IMR-90 (cell line): ENCODE results near the gene KLF16. TPM values are rescaled to one million over a fixed set of nuclear protein-coding genes. Genes with fewer than 3 reads are reported as not detected.

Source experiments
- ATAC-seq: fragments of 200-7000 bp; cut with Tn5 transposase; 2 replicates; pipeline ENCODE4 v1.9.1; 2020; ENCODE audit warnings: low read depth, mild to moderate bottlenecking, moderate library complexity
- BruUV-seq: library from RNA; stranded (reverse); fragments of 400-500 nt; replicated peaks from 2 replicates; lab custom pipeline; 2021; lab: Mats Ljungman, UMichigan
- CTCF ChIA-PET: fragments of 300-600 bp; formaldehyde crosslinking; extraction: SDS; loops from one replicate; lab custom pipeline; 2021; ENCODE audit warnings: antibody characterized with exemption; lab: Yijun Ruan, JAX
- POLR2A ChIA-PET: fragments of 300-600 bp; sonication (Branson Sonifier 250); formaldehyde crosslinking; loops from one replicate; lab custom pipeline; 2022; ENCODE audit warnings: antibody characterized with exemption; ENCODE audit not compliant: unreplicated experiment; lab: Charles Lee
- DNase-seq: peaks from one replicate; pipeline ENCODE4 v3.0.0; 2013
- H2AFZ ChIP-seq: replicated peaks from 2 replicates; pipeline ENCODE3; 2013; ENCODE audit warnings: low read length, mild to moderate bottlenecking; ENCODE audit not compliant: poor library complexity
- H2AK5ac ChIP-seq: 2 replicates; pipeline ENCODE4 v1.6.1; 2013; ENCODE audit warnings: low read depth, low read length, inconsistent platforms
- H2AK9ac ChIP-seq: replicated peaks from 2 replicates; pipeline ENCODE3; 2013; ENCODE audit warnings: mild to moderate bottlenecking, low read depth, low read length, moderate library complexity; ENCODE audit not compliant: poor library complexity
- H2BK120ac ChIP-seq: 2 replicates; pipeline ENCODE4 v1.6.1; 2013; ENCODE audit warnings: low read depth, low read length, inconsistent platforms
- H2BK15ac ChIP-seq: 3 replicates; pipeline ENCODE4 v1.6.1; 2013; ENCODE audit warnings: low read depth, low read length, inconsistent platforms
- H2BK20ac ChIP-seq: 2 replicates; pipeline ENCODE4 v1.6.1; 2013; ENCODE audit warnings: low read depth, mild to moderate bottlenecking, inconsistent platforms, low read length, moderate library complexity
- H2BK5ac ChIP-seq: 2 replicates; pipeline ENCODE4 v1.6.1; 2013; ENCODE audit warnings: mild to moderate bottlenecking, low read depth, low read length, inconsistent platforms; ENCODE audit not compliant: poor library complexity, severe bottlenecking
- H3K14ac ChIP-seq: replicated peaks from 2 replicates; pipeline ENCODE4 v1.6.1; 2013; ENCODE audit warnings: low read depth, low read length, inconsistent platforms
- H3K18ac ChIP-seq: 2 replicates; pipeline ENCODE4 v1.6.1; 2013; ENCODE audit warnings: low read depth, low read length, control low read depth
- H3K23ac ChIP-seq: 2 replicates; pipeline ENCODE4 v1.6.1; 2013; ENCODE audit warnings: low read depth, low read length, inconsistent platforms
- H3K27ac ChIP-seq: 2 replicates; pipeline ENCODE4 v1.5.1; 2013; ENCODE audit warnings: mild to moderate bottlenecking, control low read depth, low read length; ENCODE audit not compliant: insufficient read depth
- H3K27me3 ChIP-seq: 2 replicates; pipeline ENCODE4 v1.6.1; 2013; ENCODE audit warnings: low read length; ENCODE audit not compliant: control insufficient read depth, insufficient read depth
- H3K36me3 ChIP-seq: 2 replicates; pipeline ENCODE4 v1.6.1; 2013; ENCODE audit warnings: low read length, mixed read lengths; ENCODE audit not compliant: control insufficient read depth, insufficient read depth
- H3K4ac ChIP-seq: 2 replicates; pipeline ENCODE4 v1.6.1; 2013; ENCODE audit warnings: low read depth, low read length, inconsistent platforms
- H3K4me1 ChIP-seq: 2 replicates; pipeline ENCODE4 v1.6.1; 2013; ENCODE audit warnings: low read length, mixed read lengths; ENCODE audit not compliant: control insufficient read depth, insufficient read depth
- H3K4me2 ChIP-seq: 2 replicates; pipeline ENCODE4 v1.6.1; 2013; ENCODE audit warnings: low read depth, mild to moderate bottlenecking, control low read depth, low read length, moderate library complexity
- H3K4me3 ChIP-seq: 2 replicates; pipeline ENCODE4 v1.5.1; 2013; ENCODE audit warnings: low read depth, mild to moderate bottlenecking, control low read depth, low read length, moderate library complexity; ENCODE audit not compliant: insufficient read depth
- H3K56ac ChIP-seq: 2 replicates; pipeline ENCODE4 v1.6.1; 2013; ENCODE audit warnings: low read length, inconsistent platforms; ENCODE audit not compliant: insufficient read depth; ENCODE audit errors: extremely low read depth
- H3K79me1 ChIP-seq, 2 experiments: 2 replicates each; pipeline ENCODE4 v1.6.1; 2013; ENCODE audit warnings: low read length in 2 of 2, inconsistent platforms in 1 of 2, low read depth in 1 of 2
- H3K9ac ChIP-seq: 2 replicates; pipeline ENCODE4 v1.6.1; 2013; ENCODE audit warnings: low read depth, low read length, control low read depth
- H3K9me1 ChIP-seq: 2 replicates; pipeline ENCODE4 v1.6.1; 2013; ENCODE audit warnings: low read length, inconsistent platforms; ENCODE audit not compliant: insufficient read depth
- H3K9me3 ChIP-seq: 2 replicates; pipeline ENCODE4 v1.6.1; 2013; ENCODE audit warnings: low read length; ENCODE audit not compliant: control insufficient read depth, insufficient read depth
- H4K20me1 ChIP-seq: 2 replicates; pipeline ENCODE4 v1.6.1; 2013; ENCODE audit warnings: low read length, inconsistent platforms; ENCODE audit not compliant: insufficient read depth
- H4K5ac ChIP-seq: 2 replicates; pipeline ENCODE4 v1.6.1; 2013; ENCODE audit warnings: mild to moderate bottlenecking, low read depth, low read length, control low read depth
- H4K8ac ChIP-seq, 2 experiments: 2 replicates each; pipeline ENCODE4 v1.6.1; 2013; ENCODE audit warnings: low read depth in 2 of 2, low read length in 2 of 2, control low read depth in 1 of 2, inconsistent platforms in 1 of 2
- H4K91ac ChIP-seq: 2 replicates; pipeline ENCODE4 v1.6.1; 2013; ENCODE audit warnings: low read depth, low read length, inconsistent platforms; ENCODE audit not compliant: insufficient read depth
- BHLHE40 ChIP-seq: fragments of 150-350 bp; IDR thresholded peaks from 2 replicates; pipeline ENCODE4 v1.6.1; 2016; ENCODE audit warnings: mild to moderate bottlenecking, low read depth, low read length
- CEBPB ChIP-seq: IDR thresholded peaks from 2 replicates; pipeline ENCODE4 v1.6.1; 2012; ENCODE audit warnings: low read depth, low read length, improper control_type of control experiment
- CHD1 ChIP-seq: IDR thresholded peaks from 2 replicates; pipeline ENCODE4 v1.6.1; 2012; ENCODE audit warnings: low read depth, low read length, improper control_type of control experiment
- ELK1 ChIP-seq: fragments of 150-350 bp; IDR thresholded peaks from 2 replicates; pipeline ENCODE4 v1.6.1; 2016; ENCODE audit warnings: low read depth, mild to moderate bottlenecking, low read length, moderate library complexity, borderline replicate concordance
- FOS ChIP-seq: fragments of 150-350 bp; IDR thresholded peaks from 2 replicates; pipeline ENCODE4 v1.6.1; 2016; ENCODE audit warnings: low read depth, low read length
- MAFK ChIP-seq: IDR thresholded peaks from 2 replicates; pipeline ENCODE4 v1.6.1; 2012; ENCODE audit warnings: low read depth, low read length, improper control_type of control experiment
- MAZ ChIP-seq: IDR thresholded peaks from 2 replicates; pipeline ENCODE4 v1.6.1; 2012; ENCODE audit warnings: low read depth, mild to moderate bottlenecking, low read length, improper control_type of control experiment, moderate library complexity, borderline replicate concordance
- MXI1 ChIP-seq: IDR thresholded peaks from 2 replicates; pipeline ENCODE4 v1.6.1; 2012; ENCODE audit warnings: low read depth, mild to moderate bottlenecking, low read length, moderate library complexity, borderline replicate concordance
- NFE2L2 ChIP-seq: fragments of 150-350 bp; IDR thresholded peaks from 2 replicates; pipeline ENCODE4 v1.6.1; 2016; ENCODE audit warnings: low read depth, mild to moderate bottlenecking, low read length
- POLR2A ChIP-seq: IDR thresholded peaks from 2 replicates; pipeline ENCODE4 v1.6.1; 2012; ENCODE audit warnings: mild to moderate bottlenecking, low read depth, low read length
- RAD21 ChIP-seq: IDR thresholded peaks from 2 replicates; pipeline ENCODE4 v1.6.1; 2012; ENCODE audit warnings: low read length, improper control_type of control experiment
- RCOR1 ChIP-seq: IDR thresholded peaks from 2 replicates; pipeline ENCODE4 v1.6.1; 2012; ENCODE audit warnings: mild to moderate bottlenecking, low read length, improper control_type of control experiment; ENCODE audit not compliant: insufficient replicate concordance
- RFX5 ChIP-seq: IDR thresholded peaks from 2 replicates; pipeline ENCODE4 v1.8.0; 2012; ENCODE audit warnings: low read depth, mild to moderate bottlenecking, low read length, moderate library complexity
- SMC3 ChIP-seq: fragments of 150-350 bp; IDR thresholded peaks from 2 replicates; pipeline ENCODE4 v1.6.1; 2016; ENCODE audit warnings: low read depth, mild to moderate bottlenecking, antibody characterized with exemption, low read length, moderate library complexity
- USF2 ChIP-seq: fragments of 150-350 bp; IDR thresholded peaks from 2 replicates; pipeline ENCODE4 v1.6.1; 2017; ENCODE audit warnings: mild to moderate bottlenecking, antibody characterized with exemption, low read length, low read depth
- WGBS, 2 experiments: methylation state at CpG; one replicate each; pipeline versions ENCODE4 v1.1.5 to v1.1.7; 2013; ENCODE audit warnings: missing lambda C conversion rate in 2 of 2; ENCODE audit not compliant: insufficient read length in 1 of 2; ENCODE audit errors: extremely low coverage in 2 of 2; 5-methylcytosine and 5-hydroxymethylcytosine counted together
- dilution Hi-C: fragments of 300-500 bp; cut with HindIII; formaldehyde crosslinking; loops from one replicate; pipeline ENCODE4 v1.14.3; 2018; ENCODE audit warnings: low sequenced_read_pairs; ENCODE audit not compliant: unreplicated experiment
- in situ Hi-C: fragments of 300-500 bp; cut with MboI; formaldehyde crosslinking; loops from 3 replicates; pipeline ENCODE4 v1.14.3; 2019; ENCODE audit warnings: low sequenced_read_pairs, inconsistent platforms, mixed read lengths
- intact Hi-C: fragments of 100-400 bp; cut with micrococcal nuclease; formaldehyde crosslinking; loops from 2 replicates; pipeline ENCODE4 v1.10.0; 2022
- polyA plus RNA-seq, 3 experiments: library from polyadenylated mRNA; depleted of rRNA; stranded (reverse); fragments of >200 nt; gene quantifications; 2 replicates each; pipeline ENCODE4 v1.2.3, GENCODE V29; 2012; ENCODE audit warnings: low replicate concordance in 1 of 3
- total RNA-seq: library from RNA; depleted of rRNA; stranded (reverse); fragments of >200 nt; gene quantifications from 2 replicates; pipeline ENCODE4 v1.2.3, GENCODE V29; 2012

KLF16 gene
- total and polyA plus RNA-seq, 2 of the 4 experiments (the other 2 are of a cell fraction): 0.90 to 13.1 TPM

GRCh38 chr19:1839658-1840540 is 23.5 kb downstream of the KLF16 start:
- peaks cover 98% of the 10 kb centered on the region for H4K20me1 ChIP-seq
- no peak for TF ChIP-seq RFX5
- TF ChIP-seq POLR2A: no peak
- TF ChIP-seq RCOR1: no peak
- no peak for TF ChIP-seq NFE2L2
- TF ChIP-seq CHD1: no peak
- TF ChIP-seq SMC3: no peak
- TF ChIP-seq MAFK: no peak
- TF ChIP-seq FOS: no peak
- no peak for TF ChIP-seq USF2
- TF ChIP-seq BHLHE40: no peak
- no peak for TF ChIP-seq MAZ
- no peak for TF ChIP-seq MXI1
- TF ChIP-seq CEBPB: no peak
- TF ChIP-seq ELK1: no peak
- TF ChIP-seq RAD21: no peak

More at GRCh38 chr19:1839658-1840540, 23.5 kb downstream of the KLF16 start:
- Histone ChIP-seq H4K5ac (no peak overlapping the region), H4K8ac (no peak overlapping the region), H2BK20ac (no peak overlapping the region), H3K27ac (no peak overlapping the region), H3K27me3 (no peaks in the 10 kb centered on the region), H2BK120ac (no peak overlapping the region), H3K79me1 (peaks cover 14 to 75% of the 10 kb centered on the region in 2 experiments; a peak in 3 of 4 replicates), H3K4me3 (no peak overlapping the region), H2AK5ac (no peak overlapping the region), H3K18ac (no peak overlapping the region), H3K9me1 (no peaks in the 10 kb centered on the region), H4K91ac (no peak overlapping the region), H2BK5ac (no peak overlapping the region), H3K23ac (no peak overlapping the region), H3K56ac (no peak overlapping the region), H2AK9ac (no peak overlapping the region), H3K36me3 (peaks cover 6% of the 10 kb centered on the region), H3K9ac (no peak overlapping the region), H3K4ac (no peak overlapping the region), H2AFZ (no peak overlapping the region), H3K14ac (no peak overlapping the region), H3K4me2 (no peak overlapping the region), H3K4me1 (no peaks in the 10 kb centered on the region), H2BK15ac (no peak overlapping the region), H3K9me3 (no peaks in the 10 kb centered on the region)
- dilution Hi-C loops (no loop called here), intact Hi-C loops (no loop called here), in situ Hi-C loops (no loop called here)
- CTCF ChIA-PET: no interaction called here
- no peak for DNase-seq
- POLR2A ChIA-PET: no interaction called here
- no TSS peak for BruUV-seq
- no peak for ATAC-seq
- WGBS, 2 experiments: 89% methylated on average over 9 of the region's 25 CpGs; no CpG with 5 or more reads in 1 of the 2 experiments
